ENCODE data around the gene OR2J1. TPM values are rescaled to one million over a fixed set of nuclear protein-coding genes. Genes with fewer than 3 reads are reported as not detected.

Gene OR2J1
- total and polyA plus RNA-seq, 9 of the 15 experiments (the other 6 are each of a cell fraction or from before 2014, with no cell fraction given): not detected

DNA sequence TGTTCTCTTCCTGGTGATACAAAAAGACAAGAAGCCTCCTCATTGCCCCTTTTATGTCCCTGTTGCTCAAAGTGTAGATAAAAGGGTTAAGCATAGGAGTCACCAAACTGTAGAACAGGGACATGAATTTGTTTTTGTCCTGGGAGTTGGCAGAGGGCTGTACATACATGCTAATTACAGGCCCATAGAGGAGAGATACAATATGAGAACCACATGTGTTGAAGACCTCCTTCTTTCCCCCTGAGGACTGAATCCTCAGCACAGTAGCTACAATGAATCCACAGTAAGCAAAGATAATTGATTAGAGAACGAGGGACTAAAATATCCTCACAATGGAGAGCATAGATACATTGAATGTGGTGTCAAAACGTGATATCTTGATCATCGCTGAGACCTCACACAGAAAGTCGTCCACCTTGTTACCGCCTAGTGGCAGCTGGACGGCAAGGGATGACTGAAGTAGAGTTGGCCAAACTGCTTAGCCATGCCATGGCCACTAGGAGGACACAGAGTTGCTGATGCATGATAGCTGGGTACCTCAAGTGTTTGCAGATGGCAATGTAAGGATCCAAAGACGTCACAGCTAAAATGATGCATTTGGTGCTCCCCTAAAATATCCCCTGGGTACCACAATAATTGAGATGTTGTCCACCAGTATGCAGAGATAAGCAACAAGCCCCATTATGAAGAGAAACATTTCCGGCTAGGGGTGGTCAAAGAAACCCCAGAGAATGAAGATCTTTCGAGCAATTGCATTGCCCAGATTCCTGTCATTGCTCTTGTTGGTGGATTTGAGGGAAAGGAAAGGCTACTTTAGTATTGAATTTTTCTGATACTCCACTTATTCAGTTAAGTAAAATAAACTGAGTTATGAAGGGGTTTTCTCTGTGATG is 27.2 kb upstream of the OR2J1 start:
- Histone ChIP-seq H4K20me1 (replicated peaks; ENCODE audit: control insufficient read depth, insufficient read depth, low read length) (no peaks in the 10 kb centered on the region), H3K9me3 (replicated peaks; ENCODE audit: control insufficient read depth, insufficient read depth, low read depth, low read length) (no peaks in the 10 kb centered on the region), H3K9ac (ENCODE audit: insufficient read depth in 1 of 2, low read depth in 2 of 2, low read length in 2 of 2) (no peak overlapping the region), H3K27me3 (ENCODE audit: control insufficient read depth in 2 of 2, insufficient read depth in 2 of 2, low read length in 2 of 2) (no peaks in the 10 kb centered on the region), H3K4me3 (no peak overlapping the region), H3K4me1 (replicated peaks in 1 of 2; ENCODE audit: control insufficient read depth in 2 of 2, insufficient read depth in 2 of 2, low read length in 2 of 2) (no peaks in the 10 kb centered on the region), H3K36me3 (ENCODE audit: control insufficient read depth, insufficient read depth, low read length) (no peaks in the 10 kb centered on the region; the same call in 2 of the 3 replicates), H2AFZ (ENCODE audit: low read depth, low read length) (peak overlapping the region; percentile 54), H3K79me2 (ENCODE audit: control insufficient read depth, insufficient read depth, low read length) (no peaks in the 10 kb centered on the region), H3K27ac (ENCODE audit: extremely low read depth, low read depth, low read length) (no peak overlapping the region), H3K9me1 (ENCODE audit: control insufficient read depth, insufficient read depth, low read length) (no peaks in the 10 kb centered on the region), H3K4me2 (ENCODE audit: insufficient read depth, low read length) (peak overlapping the region; percentile 29; the same call in 1 of the 2 replicates)
- FAIRE-seq (peak; percentile 97), DNase-seq (ENCODE audit: extremely low read depth in 1 of 4, low spot score in 3 of 4) (peak; percentile 60 to 74 (median 68)), ATAC-seq (peak; percentile 100)
- in situ Hi-C loops (cut with MboI): no loop called here
- BruUV-seq (replicated peaks): no TSS peak
- ChIA-PET POLR2A (no interaction called here), CTCF (ENCODE audit: low intra/inter-chr PET ratio) (interaction anchor here (0.5 kb wide), 1 partner anchor 556 kb away, joined by 4 read pairs; no protein-coding TSS in a partner anchor)
- WGBS (ENCODE audit: insufficient coverage, low coverage, missing lambda C conversion rate): 9% methylated on average over 9 of the region's 9 CpGs
- intact Hi-C loops (cut with micrococcal nuclease): no loop called here
- TF ChIP-seq ZNF696 (CRISPR knock-in tag; conservative IDR thresholded peaks at IDR 0.05): no peak
- TF ChIP-seq POLR2AphosphoS5 (IDR thresholded peaks at IDR 0.05; ENCODE audit: control insufficient read depth, insufficient read depth, low read depth, low read length): no peak
- no peak for TF ChIP-seq MTA2 (IDR thresholded peaks at IDR 0.05; ENCODE audit: low read depth)
- TF ChIP-seq, protein P1, sequence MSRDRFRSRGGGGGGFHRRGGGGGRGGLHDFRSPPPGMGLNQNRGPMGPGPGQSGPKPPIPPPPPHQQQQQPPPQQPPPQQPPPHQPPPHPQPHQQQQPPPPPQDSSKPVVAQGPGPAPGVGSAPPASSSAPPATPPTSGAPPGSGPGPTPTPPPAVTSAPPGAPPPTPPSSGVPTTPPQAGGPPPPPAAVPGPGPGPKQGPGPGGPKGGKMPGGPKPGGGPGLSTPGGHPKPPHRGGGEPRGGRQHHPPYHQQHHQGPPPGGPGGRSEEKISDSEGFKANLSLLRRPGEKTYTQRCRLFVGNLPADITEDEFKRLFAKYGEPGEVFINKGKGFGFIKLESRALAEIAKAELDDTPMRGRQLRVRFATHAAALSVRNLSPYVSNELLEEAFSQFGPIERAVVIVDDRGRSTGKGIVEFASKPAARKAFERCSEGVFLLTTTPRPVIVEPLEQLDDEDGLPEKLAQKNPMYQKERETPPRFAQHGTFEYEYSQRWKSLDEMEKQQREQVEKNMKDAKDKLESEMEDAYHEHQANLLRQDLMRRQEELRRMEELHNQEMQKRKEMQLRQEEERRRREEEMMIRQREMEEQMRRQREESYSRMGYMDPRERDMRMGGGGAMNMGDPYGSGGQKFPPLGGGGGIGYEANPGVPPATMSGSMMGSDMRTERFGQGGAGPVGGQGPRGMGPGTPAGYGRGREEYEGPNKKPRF (IDR thresholded peaks at IDR 0.05; ENCODE audit: low read depth, low read length): no peak
- TF ChIP-seq, protein P2, sequence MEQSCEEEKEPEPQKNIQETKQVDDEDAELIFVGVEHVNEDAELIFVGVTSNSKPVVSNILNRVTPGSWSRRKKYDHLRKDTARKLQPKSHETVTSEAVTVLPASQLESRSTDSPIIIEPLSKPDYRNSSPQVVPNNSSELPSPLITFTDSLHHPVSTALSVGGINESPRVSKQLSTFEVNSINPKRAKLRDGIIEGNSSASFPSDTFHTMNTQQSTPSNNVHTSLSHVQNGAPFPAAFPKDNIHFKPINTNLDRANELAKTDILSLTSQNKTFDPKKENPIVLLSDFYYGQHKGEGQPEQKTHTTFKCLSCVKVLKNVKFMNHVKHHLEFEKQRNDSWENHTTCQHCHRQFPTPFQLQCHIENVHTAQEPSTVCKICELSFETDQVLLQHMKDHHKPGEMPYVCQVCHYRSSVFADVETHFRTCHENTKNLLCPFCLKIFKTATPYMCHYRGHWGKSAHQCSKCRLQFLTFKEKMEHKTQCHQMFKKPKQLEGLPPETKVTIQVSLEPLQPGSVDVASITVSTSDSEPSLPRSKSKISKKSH (CRISPR knock-in tag; IDR thresholded peaks at IDR 0.05): no peak
- TF ChIP-seq NFE2L1 (tag; IDR thresholded peaks at IDR 0.05; ENCODE audit: borderline replicate concordance, low read depth): no peak
- no peak for TF ChIP-seq FOXJ3 (CRISPR knock-in tag; IDR thresholded peaks at IDR 0.05)
- no peak for TF ChIP-seq ZBTB8A (IDR thresholded peaks at IDR 0.05; ENCODE audit: partially characterized antibody)
- TF ChIP-seq SMC3 (conservative IDR thresholded peaks at IDR 0.05; ENCODE audit: insufficient read depth, low read depth, low read length): peak; percentile 87
- TF ChIP-seq ZNF253 (CRISPR knock-in tag; conservative IDR thresholded peaks at IDR 0.05): no peak
- no peak for TF ChIP-seq SMAD4 (CRISPR knock-in tag; conservative IDR thresholded peaks at IDR 0.05)
- TF ChIP-seq PRPF4 (IDR thresholded peaks at IDR 0.05; ENCODE audit: insufficient read depth, low read depth, low read length, poor library complexity, severe bottlenecking): no peak
- no peak for TF ChIP-seq KDM2B (CRISPR knock-in tag; IDR thresholded peaks at IDR 0.05)
- TF ChIP-seq NFE2 (IDR thresholded peaks at IDR 0.05; ENCODE audit: low read depth): peak; percentile 70; the same call in 1 of the 2 replicates
- no peak for TF ChIP-seq GTF2F1 (IDR thresholded peaks at IDR 0.05; ENCODE audit: low read depth, low read length)
- TF ChIP-seq E2F3 (CRISPR knock-in tag; IDR thresholded peaks at IDR 0.05): no peak
- no peak for TF ChIP-seq ZNF584 (CRISPR knock-in tag; IDR thresholded peaks at IDR 0.05; ENCODE audit: low read depth)
- TF ChIP-seq TEAD2 (tag; IDR thresholded peaks at IDR 0.05): no peak
- no peak for TF ChIP-seq BRCA1 (IDR thresholded peaks at IDR 0.05)
- no peak for TF ChIP-seq BRCA1 (CRISPR knock-in tag; IDR thresholded peaks at IDR 0.05)

All from K562 (cell line).